ENCODE measurements around the gene ADAMTS2. TPM values are rescaled to one million over a fixed set of nuclear protein-coding genes. Genes with fewer than 3 reads are reported as not detected.

Gene ADAMTS2
- total RNA-seq, 1 donor from 2014 or later = 0.29 TPM

DNA sequence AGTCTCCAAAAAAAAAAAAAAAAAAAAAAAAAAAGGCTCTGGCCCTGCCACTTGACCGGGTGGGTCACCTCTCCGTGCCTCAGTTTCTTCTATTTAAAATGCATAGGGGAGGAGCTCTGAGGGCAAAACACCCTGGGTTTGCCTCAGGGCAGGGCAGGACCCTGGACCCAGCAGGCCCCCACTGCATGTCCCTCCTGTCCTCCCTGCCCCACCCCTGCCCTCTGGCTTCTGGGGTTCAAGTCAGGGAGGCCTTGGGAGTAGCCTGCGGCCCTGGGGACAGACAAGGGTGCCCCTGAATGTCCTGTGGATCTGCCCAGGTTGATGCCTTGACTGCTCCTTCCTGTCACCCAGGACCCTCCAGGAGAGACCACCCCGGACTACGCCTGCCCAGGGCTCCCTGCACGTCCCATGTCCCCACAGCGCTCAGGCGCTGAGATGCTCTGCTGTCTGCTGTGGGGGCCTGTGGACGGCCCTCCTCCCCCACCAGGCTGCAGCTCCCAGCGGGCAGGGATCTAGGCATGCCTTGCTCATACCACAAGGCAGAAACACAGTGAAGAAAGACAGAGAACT lies 35.4 kb downstream of the ADAMTS2 start:
- no peak overlapping the region for H3K4me3 ChIP-seq (ENCODE audit: low read depth, low read length)
- no peak for DNase-seq (ENCODE audit: low read depth)
- TF ChIP-seq, protein P1, sequence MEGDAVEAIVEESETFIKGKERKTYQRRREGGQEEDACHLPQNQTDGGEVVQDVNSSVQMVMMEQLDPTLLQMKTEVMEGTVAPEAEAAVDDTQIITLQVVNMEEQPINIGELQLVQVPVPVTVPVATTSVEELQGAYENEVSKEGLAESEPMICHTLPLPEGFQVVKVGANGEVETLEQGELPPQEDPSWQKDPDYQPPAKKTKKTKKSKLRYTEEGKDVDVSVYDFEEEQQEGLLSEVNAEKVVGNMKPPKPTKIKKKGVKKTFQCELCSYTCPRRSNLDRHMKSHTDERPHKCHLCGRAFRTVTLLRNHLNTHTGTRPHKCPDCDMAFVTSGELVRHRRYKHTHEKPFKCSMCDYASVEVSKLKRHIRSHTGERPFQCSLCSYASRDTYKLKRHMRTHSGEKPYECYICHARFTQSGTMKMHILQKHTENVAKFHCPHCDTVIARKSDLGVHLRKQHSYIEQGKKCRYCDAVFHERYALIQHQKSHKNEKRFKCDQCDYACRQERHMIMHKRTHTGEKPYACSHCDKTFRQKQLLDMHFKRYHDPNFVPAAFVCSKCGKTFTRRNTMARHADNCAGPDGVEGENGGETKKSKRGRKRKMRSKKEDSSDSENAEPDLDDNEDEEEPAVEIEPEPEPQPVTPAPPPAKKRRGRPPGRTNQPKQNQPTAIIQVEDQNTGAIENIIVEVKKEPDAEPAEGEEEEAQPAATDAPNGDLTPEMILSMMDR (conservative IDR thresholded peaks at IDR 0.05; ENCODE audit: low read depth, low read length) = no peak

DNA sequence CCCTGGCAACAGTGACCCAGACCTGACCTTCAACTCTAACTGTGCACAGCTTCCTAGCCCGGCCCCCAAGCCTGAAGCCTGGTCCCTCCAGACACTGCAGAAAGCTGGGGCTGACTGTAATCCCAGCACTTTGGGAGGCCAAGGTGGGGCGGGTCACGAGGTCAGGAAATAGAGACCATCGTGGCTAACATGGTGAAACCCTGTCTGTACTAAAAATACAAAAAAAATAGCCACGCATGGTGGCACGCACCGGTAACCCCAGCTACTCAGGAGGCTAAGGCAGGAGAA lies 35.9 kb downstream of the ADAMTS2 start:
- H3K4me3 ChIP-seq (ENCODE audit: low read depth, low read length) = no peak overlapping the region
- TF ChIP-seq, protein P1 (conservative IDR thresholded peaks at IDR 0.05; ENCODE audit: low read depth, low read length) = no peak
- no peak for DNase-seq (ENCODE audit: low read depth)

DNA sequence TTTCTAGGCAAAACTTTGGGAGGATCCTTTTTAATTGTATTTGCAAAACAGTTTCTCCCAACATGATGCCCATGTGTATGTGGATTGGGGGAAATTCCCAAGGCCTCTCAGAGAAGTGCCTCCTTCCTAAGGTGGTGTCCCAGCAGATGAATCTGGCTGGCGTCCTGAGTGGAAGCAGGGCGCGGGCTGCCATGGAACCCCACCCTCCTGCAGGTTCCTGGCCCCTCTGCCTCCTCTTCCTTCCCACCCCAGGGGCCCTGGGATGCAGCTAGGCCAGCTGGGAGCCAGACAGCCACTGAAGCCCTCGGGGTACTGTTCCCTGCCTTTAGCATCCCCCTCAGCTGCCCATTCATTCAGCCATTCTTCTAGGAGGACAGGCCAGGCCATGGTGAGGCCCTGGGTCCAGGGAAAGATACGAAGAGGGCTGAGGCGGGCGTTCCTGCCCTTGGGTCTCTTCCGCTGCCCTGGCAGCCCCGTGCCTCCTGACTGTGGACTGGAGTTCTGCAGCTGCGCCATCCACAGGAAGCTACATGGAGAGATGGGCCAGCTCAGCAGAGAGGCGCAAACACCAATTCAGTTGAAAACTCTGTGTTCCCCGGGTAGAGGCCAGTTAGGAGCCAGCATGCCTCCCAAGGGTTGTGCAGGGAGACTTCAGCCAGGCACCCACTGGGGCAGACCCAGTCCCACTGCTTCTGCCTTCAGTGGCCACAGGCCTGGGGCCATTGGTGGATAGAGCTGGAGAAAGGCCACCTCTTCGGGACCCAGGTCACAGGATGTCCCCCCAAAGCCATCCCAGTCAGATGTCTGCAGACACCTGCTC lies 36.5 kb downstream of the ADAMTS2 start:
- H3K4me3 ChIP-seq (ENCODE audit: low read depth, low read length) = no peak overlapping the region
- DNase-seq (ENCODE audit: low read depth) = no peak
- TF ChIP-seq, protein P1 (conservative IDR thresholded peaks at IDR 0.05; ENCODE audit: low read depth, low read length) = no peak

DNA sequence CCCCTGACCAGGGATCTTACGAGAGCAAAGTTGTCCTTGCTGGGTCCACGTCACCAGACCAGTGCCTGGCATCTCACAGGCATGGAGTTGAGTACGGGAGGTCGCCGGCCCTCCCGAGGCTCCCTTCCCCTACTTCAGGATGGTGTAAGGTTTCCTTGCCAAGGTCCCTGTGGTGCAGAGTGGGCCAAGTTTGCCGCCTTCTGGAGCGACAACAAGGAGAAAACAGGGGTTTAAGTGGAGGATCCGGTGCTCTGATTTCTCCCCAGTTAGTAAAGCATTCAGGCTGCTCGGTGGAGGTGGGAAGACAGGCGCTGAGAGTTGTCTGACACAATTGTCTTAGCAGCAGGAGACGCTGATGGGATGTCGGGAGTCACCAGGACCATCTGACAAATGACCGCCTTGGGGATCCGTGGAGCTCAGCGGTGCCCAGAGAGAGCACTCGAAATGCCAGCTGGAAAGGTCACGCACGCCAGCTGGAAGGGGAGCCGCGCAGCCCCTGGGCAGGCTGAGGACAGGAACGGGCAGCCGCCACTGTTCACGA lies 37.3 kb downstream of the ADAMTS2 start:
- no peak overlapping the region for H3K4me3 ChIP-seq (ENCODE audit: low read depth, low read length)
- no peak for DNase-seq (ENCODE audit: low read depth)
- TF ChIP-seq, protein P1 (conservative IDR thresholded peaks at IDR 0.05; ENCODE audit: low read depth, low read length) = no peak

DNA sequence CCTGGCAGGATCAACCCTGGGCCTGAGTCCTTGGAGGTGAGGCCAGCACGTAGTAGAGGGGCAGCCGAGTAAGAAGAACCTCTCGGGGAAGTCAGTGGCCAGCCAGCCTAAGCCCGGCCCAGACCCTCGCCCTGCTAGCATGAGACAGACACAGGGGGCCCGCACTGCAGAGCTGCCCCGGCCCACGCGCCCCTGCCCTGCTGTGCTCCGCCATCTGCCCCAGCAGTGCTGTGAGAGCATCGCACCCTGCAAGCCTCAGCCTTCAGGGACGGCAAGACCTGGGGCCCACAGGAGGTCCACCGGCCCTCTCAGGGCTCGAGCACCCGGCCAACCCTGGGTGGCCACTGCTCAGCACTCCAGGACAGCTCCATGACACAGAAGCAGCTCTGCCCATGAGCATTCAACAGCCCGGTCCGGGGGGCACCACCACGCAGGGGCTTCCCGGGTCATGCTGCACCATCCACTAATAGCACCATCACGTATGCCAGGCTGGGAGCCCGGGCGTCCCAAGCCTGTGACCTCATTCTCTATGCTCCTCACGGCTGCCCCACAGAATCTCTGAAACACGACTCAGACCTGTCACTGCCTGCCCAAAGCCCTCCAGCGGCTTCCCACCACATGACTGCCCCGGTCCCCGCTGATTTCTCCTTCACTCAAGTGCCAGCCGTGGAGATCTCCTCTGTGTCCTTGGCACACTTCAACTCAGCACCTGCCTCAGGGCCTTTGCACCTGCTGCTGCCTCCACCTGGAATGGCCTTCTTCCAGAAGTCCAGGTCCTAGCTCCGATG lies 38.1 kb downstream of the ADAMTS2 start:
- TF ChIP-seq, protein P1 (conservative IDR thresholded peaks at IDR 0.05; ENCODE audit: low read depth, low read length) = no peak
- no peak overlapping the region for H3K4me3 ChIP-seq (ENCODE audit: low read depth, low read length)
- no peak for DNase-seq (ENCODE audit: low read depth)

DNA sequence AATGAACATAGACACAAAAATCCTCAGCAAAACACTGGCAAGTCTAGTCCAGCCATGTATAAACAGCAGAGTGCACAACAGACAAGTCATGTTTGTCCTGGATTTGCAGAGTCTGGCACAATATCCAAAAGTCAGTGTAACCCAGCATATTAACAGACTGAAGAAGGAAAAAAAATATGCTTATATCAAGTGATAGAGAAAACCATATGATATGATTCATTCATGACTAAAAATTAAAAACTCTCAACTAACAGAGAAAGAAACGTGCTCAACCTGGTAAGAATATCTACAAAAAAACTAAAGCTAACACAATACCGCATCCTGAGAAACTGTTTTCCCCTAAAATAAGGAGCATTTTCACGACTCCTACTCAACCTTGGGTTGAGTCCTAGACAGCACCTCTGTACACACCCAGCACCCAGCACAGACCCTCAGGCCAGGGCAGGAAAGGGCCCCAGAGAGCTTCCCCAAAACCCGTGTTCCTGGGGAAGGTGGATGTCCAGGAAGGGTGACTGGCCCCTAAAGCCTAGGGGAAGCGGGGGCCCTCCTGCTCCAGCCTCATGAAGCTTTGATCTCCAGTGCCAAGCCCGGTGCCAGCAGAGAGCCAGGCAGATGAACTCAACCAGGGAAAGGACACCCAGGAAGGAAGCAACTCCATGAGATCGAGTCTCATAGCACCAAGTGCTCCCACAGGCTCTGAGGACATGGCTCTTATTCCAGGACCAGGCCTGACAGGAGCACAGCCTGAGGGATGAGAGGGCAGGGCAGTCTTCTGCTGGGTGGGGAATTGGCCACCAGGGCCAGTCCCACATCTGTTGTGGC lies 38.9 kb downstream of the ADAMTS2 start:
- TF ChIP-seq, protein P1 (conservative IDR thresholded peaks at IDR 0.05; ENCODE audit: low read depth, low read length) = no peak
- no peak for DNase-seq (ENCODE audit: low read depth)
- no peak overlapping the region for H3K4me3 ChIP-seq (ENCODE audit: low read depth, low read length)

Measured in epithelial cell of proximal tubule (primary cell).